ENCODE measurements around the gene IRF2. TPM values are rescaled to one million over a fixed set of nuclear protein-coding genes. Genes with fewer than 3 reads are reported as not detected.

Gene IRF2
- total RNA-seq, 1 donor from 2014 or later, result 16.1 TPM

GRCh38 chr4:184439856-184440594 lies 34.3 kb downstream of the IRF2 start:
- Mint-ChIP-seq H3K27ac (peak overlapping the region; percentile 62), H3K27me3 (ENCODE audit: insufficient read depth, low read depth) (no peaks in the 10 kb centered on the region), H3K36me3 (no peaks in the 10 kb centered on the region), H3K9me3 (no peaks in the 10 kb centered on the region), H3K4me1 (peaks cover 38% of the 10 kb centered on the region), H3K4me3 (no peak overlapping the region)
- H4K20me1 ChIP-seq (ENCODE audit: low read depth), result peaks cover 10% of the 10 kb centered on the region
- H3F3A ChIP-seq (ENCODE audit: low read depth), result no peaks in the 10 kb centered on the region
- no peak overlapping the region for H3K27ac ChIP-seq
- H2AFZ ChIP-seq (replicated peaks), result no peak overlapping the region
- H3K9me3 ChIP-seq (ENCODE audit: low read depth), result no peaks in the 10 kb centered on the region
- no peak overlapping the region for H3K4me2 ChIP-seq
- no peak overlapping the region for H3K4me3 ChIP-seq
- H3K36me3 ChIP-seq, result no peaks in the 10 kb centered on the region
- no peak for TF ChIP-seq EZH2phosphoT487 (IDR thresholded peaks at IDR 0.05)
- TF ChIP-seq EZH2 (IDR thresholded peaks at IDR 0.05), result no peak
- no peak for TF ChIP-seq CTCF (IDR thresholded peaks at IDR 0.05)
- DNase-seq (ENCODE audit: low spot score), result no peak
- H3K9ac ChIP-seq, result no peak overlapping the region
- H3K27me3 ChIP-seq, result no peaks in the 10 kb centered on the region
- H3K79me2 ChIP-seq (ENCODE audit: low read depth), result peaks cover 28% of the 10 kb centered on the region
- peaks cover 16% of the 10 kb centered on the region for H3K4me1 ChIP-seq

- no peak overlapping the region for H3K4me3 ChIP-seq
Observed at GRCh38 chr4:184439386-184439785, 35.0 kb downstream of the IRF2 start.

GRCh38 chr4:184438375-184438774 lies 36.0 kb downstream of the IRF2 start:
- DNase-seq (ENCODE audit: low spot score), result no peak
- H3K36me3 ChIP-seq, result no peaks in the 10 kb centered on the region
- H3F3A ChIP-seq (ENCODE audit: low read depth), result no peaks in the 10 kb centered on the region
- Mint-ChIP-seq H3K27ac (no peak overlapping the region), H3K27me3 (ENCODE audit: insufficient read depth, low read depth) (no peaks in the 10 kb centered on the region), H3K4me3 (no peak overlapping the region), H3K9me3 (no peaks in the 10 kb centered on the region), H3K4me1 (peaks cover 35% of the 10 kb centered on the region), H3K36me3 (peaks cover 2% of the 10 kb centered on the region)
- peaks cover 15% of the 10 kb centered on the region for H3K79me2 ChIP-seq (ENCODE audit: low read depth)
- no peak overlapping the region for H3K27ac ChIP-seq
- no peak overlapping the region for H3K4me2 ChIP-seq
- peaks cover 16% of the 10 kb centered on the region for H3K4me1 ChIP-seq
- TF ChIP-seq EZH2 (IDR thresholded peaks at IDR 0.05), result no peak
- TF ChIP-seq CTCF (IDR thresholded peaks at IDR 0.05), result no peak
- no peak for TF ChIP-seq EZH2phosphoT487 (IDR thresholded peaks at IDR 0.05)
- peaks cover 10% of the 10 kb centered on the region for H4K20me1 ChIP-seq (ENCODE audit: low read depth)
- no peak overlapping the region for H2AFZ ChIP-seq (replicated peaks)
- H3K9me3 ChIP-seq (ENCODE audit: low read depth), result no peaks in the 10 kb centered on the region
- no peaks in the 10 kb centered on the region for H3K27me3 ChIP-seq
- no peak overlapping the region for H3K4me3 ChIP-seq
- H3K9ac ChIP-seq, result no peak overlapping the region

More at GRCh38 chr4:184439386-184439785, 35.0 kb downstream of the IRF2 start:
- H3K4me1 ChIP-seq, result peaks cover 16% of the 10 kb centered on the region
- no peaks in the 10 kb centered on the region for H3F3A ChIP-seq (ENCODE audit: low read depth)
- Mint-ChIP-seq H3K9me3 (no peaks in the 10 kb centered on the region), H3K27me3 (ENCODE audit: insufficient read depth, low read depth) (no peaks in the 10 kb centered on the region), H3K27ac (peak overlapping the region; percentile 62), H3K4me1 (peaks cover 35% of the 10 kb centered on the region), H3K4me3 (no peak overlapping the region), H3K36me3 (no peaks in the 10 kb centered on the region)
- H4K20me1 ChIP-seq (ENCODE audit: low read depth), result peaks cover 10% of the 10 kb centered on the region
- no peaks in the 10 kb centered on the region for H3K27me3 ChIP-seq
- peaks cover 22% of the 10 kb centered on the region for H3K79me2 ChIP-seq (ENCODE audit: low read depth)
- no peak overlapping the region for H3K9ac ChIP-seq
- no peak overlapping the region for H3K4me2 ChIP-seq
- H2AFZ ChIP-seq (replicated peaks), result no peak overlapping the region
- no peak for TF ChIP-seq CTCF (IDR thresholded peaks at IDR 0.05)
- no peaks in the 10 kb centered on the region for H3K36me3 ChIP-seq
- no peak overlapping the region for H3K27ac ChIP-seq
- DNase-seq (ENCODE audit: low spot score), result no peak
- H3K9me3 ChIP-seq (ENCODE audit: low read depth), result no peaks in the 10 kb centered on the region

All from neural progenitor cell (in vitro differentiated cells).